GM23338 (cell line): Measurements from ENCODE around the gene DGKG. TPM values are rescaled to one million over a fixed set of nuclear protein-coding genes. Genes with fewer than 3 reads are reported as not detected.

Experiments used
- ATAC-seq: fragments of 200-7000 bp; cut with Tn5 transposase; 3 replicates; pipeline ENCODE4 v1.9.1; 2020
- DNase-seq: peaks from one replicate; pipeline ENCODE4 v3.0.0-alpha.2; 2015; ENCODE audit warnings: low spot score
- H2AFZ ChIP-seq: fragments of 200-600 bp; sonication (generic); 2 replicates; pipeline ENCODE4 v1.8.0; 2016; ENCODE audit warnings: antibody characterized with exemption, mild to moderate bottlenecking, moderate library complexity
- H3F3A ChIP-seq: fragments of 200-600 bp; sonication (generic); replicated peaks from 2 replicates; pipeline ENCODE4 v1.8.0; 2017; ENCODE audit warnings: antibody characterized with exemption, mixed run types, low read depth
- H3K27ac ChIP-seq: fragments of 200-600 bp; sonication (generic); 2 replicates; pipeline ENCODE4 v1.6.1; 2016; ENCODE audit warnings: low read depth
- H3K27me3 ChIP-seq: fragments of 200-600 bp; sonication (generic); 2 replicates; pipeline ENCODE4 v1.8.0; 2016; ENCODE audit warnings: mild to moderate bottlenecking, mixed run types, moderate library complexity; ENCODE audit not compliant: insufficient read depth
- H3K36me3 ChIP-seq: fragments of 200-600 bp; sonication (generic); 2 replicates; pipeline ENCODE4 v1.8.0; 2016; ENCODE audit warnings: mild to moderate bottlenecking; ENCODE audit not compliant: insufficient read depth
- H3K4me1 ChIP-seq: fragments of 200-600 bp; sonication (generic); 2 replicates; pipeline ENCODE4 v1.8.0; 2016; ENCODE audit warnings: mild to moderate bottlenecking, moderate library complexity; ENCODE audit not compliant: insufficient read depth
- H3K4me2 ChIP-seq: fragments of 200-600 bp; sonication (generic); 2 replicates; pipeline ENCODE4 v1.7.1; 2017; ENCODE audit warnings: mixed run types
- H3K4me3 ChIP-seq: fragments of 200-600 bp; sonication (generic); 2 replicates; pipeline ENCODE4 v1.6.1; 2016; ENCODE audit warnings: mixed run types
- H3K79me2 ChIP-seq: fragments of 200-600 bp; sonication (generic); replicated peaks from 2 replicates; pipeline ENCODE4 v1.8.0; 2017; ENCODE audit warnings: mild to moderate bottlenecking; ENCODE audit not compliant: insufficient read depth
- H3K9me2 ChIP-seq: fragments of 200-600 bp; sonication (generic); 2 replicates; pipeline ENCODE4 v1.8.0; 2017; ENCODE audit not compliant: insufficient read depth
- H4K20me1 ChIP-seq: fragments of 200-600 bp; sonication (generic); replicated peaks from 2 replicates; pipeline ENCODE4 v1.8.0; 2017; ENCODE audit warnings: mild to moderate bottlenecking; ENCODE audit not compliant: insufficient read depth
- H3K27ac Mint-ChIP-seq: 2 replicates; pipeline ENCODE4 v1.8.0; 2020; ENCODE audit warnings: inconsistent platforms, mild to moderate bottlenecking, moderate library complexity, mixed read lengths
- H3K27me3 Mint-ChIP-seq: 3 replicates; pipeline ENCODE4 v1.8.0; 2022; ENCODE audit warnings: low read depth, mild to moderate bottlenecking, moderate library complexity, mixed read lengths, inconsistent platforms; ENCODE audit not compliant: insufficient read depth, poor library complexity
- H3K36me3 Mint-ChIP-seq: 3 replicates; pipeline ENCODE4 v1.8.0; 2021; ENCODE audit warnings: low read depth, mild to moderate bottlenecking, inconsistent platforms, moderate library complexity, mixed read lengths
- H3K4me1 Mint-ChIP-seq: 3 replicates; pipeline ENCODE4 v1.8.0; 2020; ENCODE audit warnings: mild to moderate bottlenecking, inconsistent platforms, mixed read lengths
- H3K4me3 Mint-ChIP-seq: 3 replicates; pipeline ENCODE4 v1.8.0; 2021; ENCODE audit warnings: moderate library complexity, mild to moderate bottlenecking, inconsistent platforms, mixed read lengths
- H3K9me3 Mint-ChIP-seq: 3 replicates; pipeline ENCODE4 v1.8.0; 2020; ENCODE audit warnings: moderate library complexity, mild to moderate bottlenecking, inconsistent platforms, mixed read lengths
- CTCF ChIP-seq, 2 experiments: fragments of 200-600 bp in 1 of 2; sonication (generic) in 1 of 2; conservative IDR thresholded peaks; 2 replicates each; pipeline versions ENCODE4 v1.5.1 to v1.6.1; 2016 to 2017; ENCODE audit warnings: antibody characterized with exemption in 2 of 2, low read depth in 2 of 2, mild to moderate bottlenecking in 2 of 2, moderate library complexity in 1 of 2
- NANOG ChIP-seq: IDR thresholded peaks from 2 replicates; pipeline ENCODE4 v1.6.1; 2016; ENCODE audit warnings: antibody characterized with exemption, borderline replicate concordance
- REST ChIP-seq: IDR thresholded peaks from one replicate; pipeline ENCODE4 v1.6.1; 2018; ENCODE audit warnings: antibody characterized with exemption; ENCODE audit not compliant: unreplicated experiment
- STAT1 ChIP-seq: IDR thresholded peaks from one replicate; pipeline ENCODE4 v1.6.1; 2016; ENCODE audit warnings: antibody characterized with exemption; ENCODE audit not compliant: unreplicated experiment
- ZNF462 ChIP-seq: fragments of 250-450 bp; sonication (Bioruptor Pico); IDR thresholded peaks from 2 replicates; pipeline ENCODE4 v1.5.0; 2020; ENCODE audit warnings: mild to moderate bottlenecking, moderate library complexity
- polyA plus RNA-seq: library from polyadenylated mRNA; unstranded; fragments of >200 nt; fragmentation: Nextera tagmentation; extraction: Ambion mirVana; gene quantifications from 2 replicates; pipeline ENCODE4 v1.2.1, GENCODE V29; 2016
- total RNA-seq: library from RNA; depleted of rRNA; stranded (reverse); fragments of >200 nt; shearing (Covaris generic); gene quantifications from 2 replicates; pipeline ENCODE4 v1.2.3, GENCODE V29; 2014

DGKG gene
- total and polyA plus RNA-seq, 2 experiments from 2014 or later: 0.14 to 0.31 TPM

- Histone ChIP-seq H4K20me1 (no peaks in the 10 kb centered on the region), H3K79me2 (no peaks in the 10 kb centered on the region), H2AFZ (no peak overlapping the region), H3K27ac (no peak overlapping the region), H3K9me2 (no peaks in the 10 kb centered on the region), H3K36me3 (no peaks in the 10 kb centered on the region), H3F3A (no peaks in the 10 kb centered on the region), H3K4me3 (no peak overlapping the region), H3K27me3 (peaks cover 9% of the 10 kb centered on the region), H3K4me1 (no peaks in the 10 kb centered on the region), H3K4me2 (no peak overlapping the region)
- DNase-seq: no peak
- Mint-ChIP-seq H3K4me1 (no peaks in the 10 kb centered on the region), H3K27ac (no peak overlapping the region), H3K27me3 (peaks cover 11% of the 10 kb centered on the region), H3K9me3 (no peaks in the 10 kb centered on the region), H3K36me3 (no peaks in the 10 kb centered on the region), H3K4me3 (no peak overlapping the region)
- ATAC-seq: no peak
- no peak for TF ChIP-seq ZNF462 (CRISPR knock-in tag)
- no peak for TF ChIP-seq REST
- no peak for TF ChIP-seq CTCF (conservative IDR thresholded peaks at IDR 0.05; ENCODE audit: low read depth in 2 of 2)
- no peak for TF ChIP-seq NANOG
- TF ChIP-seq STAT1: no peak
Observed at GRCh38 chr3:186368717-186369116, 6.7 kb upstream of the DGKG start.
